CD4-positive, alpha-beta T cell treated with Interleukin-4 for 4 hours (primary cell): Measurements from ENCODE around the gene NCAPH2.
"Not testable (repeated sequence)": the region's sequence is repeated elsewhere in the genome, so short reads cannot be mapped to it uniquely, and the experiment has no call there.

Experiments used
- DNase-seq: peaks from one replicate; pipeline ENCODE4 v3.0.0-alpha.2; 2020

NCAPH2 gene

DNA sequence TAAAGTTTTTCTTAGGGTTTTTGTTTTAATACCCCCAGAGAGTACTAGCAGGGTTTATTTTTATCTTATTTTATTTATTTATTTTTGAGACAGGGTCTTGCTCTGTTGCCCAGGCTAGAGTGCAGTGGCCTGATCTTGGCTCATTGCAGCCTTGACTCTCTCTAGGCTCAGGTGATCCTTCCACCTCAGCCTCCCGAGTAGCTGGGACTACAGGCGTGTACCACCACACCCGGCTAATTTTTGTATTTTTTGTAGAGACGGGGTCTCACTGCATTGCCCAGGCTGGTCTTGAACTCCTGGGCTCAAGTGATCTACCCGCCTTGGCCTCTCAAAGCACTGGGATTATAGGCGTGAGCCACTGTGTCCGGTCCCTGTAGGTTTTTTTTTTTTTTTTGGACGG is 12.2 kb downstream of the NCAPH2 start:
- DNase-seq = not testable (repeated sequence)

DNA sequence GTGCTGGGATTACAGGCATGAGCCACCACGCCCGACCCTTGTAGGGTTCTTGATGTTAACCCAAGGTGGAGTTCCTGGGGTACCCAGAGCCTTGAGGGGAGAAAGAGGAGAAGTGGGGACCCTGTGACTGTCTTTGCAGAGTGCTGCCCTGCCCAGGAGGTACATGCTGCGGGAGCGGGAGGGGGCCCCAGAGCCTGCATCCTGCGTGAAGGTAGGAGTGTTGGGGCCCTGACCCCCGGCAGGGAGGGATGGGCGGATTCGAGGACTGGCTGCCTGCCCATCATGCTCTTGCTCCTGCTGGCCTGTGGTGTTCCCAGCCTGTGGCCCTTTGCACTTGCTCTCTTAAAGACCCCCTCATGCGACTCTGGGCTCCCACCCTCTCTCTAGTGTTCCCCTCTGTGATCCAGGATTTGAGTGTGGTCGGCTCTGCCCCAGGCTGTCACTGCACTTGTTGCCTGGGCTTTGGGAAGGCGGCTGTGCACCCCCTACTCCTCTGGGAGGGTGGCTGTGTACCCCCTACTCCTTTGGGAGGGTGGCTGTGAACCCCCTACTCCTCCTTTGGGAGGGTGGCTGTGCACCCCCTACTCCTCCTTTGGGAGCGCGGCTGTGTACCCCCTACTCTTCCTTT is 12.9 kb downstream of the NCAPH2 start:
- no peak for DNase-seq

DNA sequence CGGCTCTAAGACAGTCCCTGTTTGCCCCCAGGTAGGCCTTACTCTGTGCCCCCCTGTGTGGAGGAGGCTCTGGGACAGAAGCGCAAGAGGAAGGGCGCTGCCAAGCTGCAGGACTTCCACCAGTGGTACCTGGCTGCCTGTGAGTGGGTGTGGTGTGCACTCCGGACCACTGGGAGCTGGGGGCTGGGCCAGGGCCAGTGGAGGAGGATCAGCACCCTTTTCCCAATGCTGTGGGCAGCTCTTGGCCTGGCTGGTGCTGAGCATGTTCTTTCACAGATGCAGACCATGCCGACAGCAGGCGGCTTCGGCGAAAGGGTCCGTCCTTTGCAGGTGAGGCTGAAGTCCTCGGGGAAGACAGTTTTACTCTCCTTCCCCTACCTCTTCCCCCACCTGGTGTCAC is 13.7 kb downstream of the NCAPH2 start:
- DNase-seq = no peak

DNA sequence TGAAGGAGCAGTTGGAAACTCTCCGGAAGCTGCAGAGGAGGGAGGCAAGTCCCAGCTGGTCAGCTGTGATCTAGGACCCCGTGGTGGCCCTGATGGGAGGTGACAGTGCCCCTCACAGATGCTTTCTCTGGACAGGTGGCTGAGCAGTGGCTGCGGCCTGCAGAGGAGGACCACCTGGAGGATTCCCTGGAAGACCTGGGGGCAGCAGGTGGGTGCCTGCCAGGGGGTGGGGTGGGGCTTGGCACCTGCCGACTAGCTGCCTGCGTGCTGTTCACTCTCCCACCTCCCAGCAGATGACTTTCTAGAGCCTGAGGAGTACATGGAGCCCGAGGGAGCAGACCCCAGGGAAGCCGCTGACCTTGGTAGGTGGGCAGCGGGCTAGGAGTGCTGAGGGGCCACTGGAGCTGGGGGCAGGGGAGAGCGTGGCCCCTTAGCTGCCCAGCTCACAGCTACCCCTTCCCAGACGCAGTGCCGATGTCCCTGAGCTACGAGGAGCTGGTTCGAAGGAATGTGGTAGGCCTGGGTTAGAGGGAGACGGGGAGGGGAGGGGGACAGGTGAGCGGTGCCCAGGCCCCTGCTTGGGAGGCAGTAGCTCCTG is 14.3 kb downstream of the NCAPH2 start:
- no peak for DNase-seq

DNA sequence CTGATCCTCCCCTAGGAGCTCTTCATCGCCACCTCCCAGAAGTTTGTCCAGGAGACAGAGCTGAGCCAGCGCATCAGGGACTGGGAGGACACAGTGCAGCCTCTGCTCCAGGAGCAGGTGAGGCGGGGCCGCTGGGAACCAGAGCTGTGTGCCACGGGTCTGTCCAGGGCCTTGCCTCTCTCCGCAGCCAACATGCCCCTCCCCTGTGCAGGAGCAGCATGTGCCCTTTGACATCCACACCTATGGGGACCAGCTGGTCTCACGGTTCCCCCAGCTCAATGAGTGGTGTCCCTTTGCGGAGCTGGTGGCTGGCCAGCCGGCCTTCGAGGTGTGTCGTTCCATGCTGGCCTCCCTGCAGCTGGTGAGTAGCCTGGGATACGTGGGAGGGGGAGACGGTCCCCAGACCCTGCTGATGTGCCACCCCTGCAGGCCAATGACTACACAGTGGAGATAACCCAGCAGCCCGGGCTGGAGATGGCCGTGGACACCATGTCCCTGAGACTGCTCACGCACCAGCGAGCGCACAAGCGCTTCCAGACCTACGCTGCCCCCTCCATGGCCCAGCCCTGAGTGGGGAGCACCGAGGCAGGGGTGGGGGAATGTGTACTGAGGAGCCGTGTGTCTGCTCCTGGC is 14.9 kb downstream of the NCAPH2 start:
- no peak for DNase-seq

DNA sequence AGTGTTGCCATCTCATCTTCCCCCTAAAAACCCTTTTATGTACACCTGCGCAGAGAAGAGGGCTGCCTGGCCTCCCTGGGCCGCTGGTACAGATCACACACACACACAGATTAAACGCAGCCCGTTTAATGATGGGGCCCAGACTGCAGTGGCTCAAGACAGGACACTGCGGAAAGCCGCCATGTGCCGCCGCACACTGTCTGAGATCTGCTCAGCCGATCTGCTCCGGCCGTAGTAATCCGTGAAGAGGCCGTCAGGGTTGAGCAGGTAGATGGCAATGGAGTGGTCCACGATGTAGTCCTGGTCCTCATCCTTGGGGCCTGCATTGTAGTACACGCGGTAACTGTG is 15.4 kb downstream of the NCAPH2 start:
- no peak for DNase-seq

DNA sequence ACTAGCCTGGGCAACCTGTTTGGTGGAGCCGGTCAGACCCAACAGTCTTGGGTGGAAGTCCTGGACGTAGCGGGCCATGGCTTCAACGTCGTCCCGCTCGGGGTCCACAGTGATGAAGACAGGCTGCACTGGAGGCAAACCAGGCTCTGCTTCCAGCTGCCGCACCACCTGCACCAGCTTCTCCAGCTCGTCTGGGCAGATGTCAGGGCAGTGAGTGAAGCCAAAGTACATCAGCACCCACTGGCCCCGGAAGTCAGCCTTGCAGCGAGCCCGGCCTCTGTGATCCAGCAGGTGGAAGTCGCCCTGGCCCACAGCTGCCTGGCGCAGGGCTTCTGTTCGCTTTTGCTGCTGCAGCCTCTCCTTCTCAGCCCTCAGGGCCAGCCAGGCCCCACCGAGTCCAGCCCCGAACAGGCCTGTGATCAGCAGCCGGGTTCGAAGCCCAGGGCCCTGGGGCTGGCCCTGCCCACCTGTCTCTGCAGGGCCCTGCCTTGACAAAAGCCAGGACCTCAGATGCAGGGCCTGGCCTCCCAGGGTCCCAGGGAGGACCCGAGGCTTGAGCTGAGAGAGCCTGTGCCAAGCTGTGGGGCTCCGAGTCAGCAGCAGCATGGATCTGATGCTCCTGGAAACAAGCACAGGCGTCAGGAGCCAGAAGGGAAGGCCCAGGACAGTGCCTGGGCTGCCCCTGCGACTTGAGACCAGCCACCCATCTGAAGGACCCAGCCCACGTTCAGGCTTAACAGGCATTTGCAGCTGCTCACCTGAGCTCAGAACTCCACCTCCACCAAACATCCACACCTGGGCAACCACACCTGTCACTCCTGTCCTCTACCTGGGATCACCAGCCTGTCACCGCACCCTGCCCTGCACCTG is 16.0 kb downstream of the NCAPH2 start:
- no peak for DNase-seq

DNA sequence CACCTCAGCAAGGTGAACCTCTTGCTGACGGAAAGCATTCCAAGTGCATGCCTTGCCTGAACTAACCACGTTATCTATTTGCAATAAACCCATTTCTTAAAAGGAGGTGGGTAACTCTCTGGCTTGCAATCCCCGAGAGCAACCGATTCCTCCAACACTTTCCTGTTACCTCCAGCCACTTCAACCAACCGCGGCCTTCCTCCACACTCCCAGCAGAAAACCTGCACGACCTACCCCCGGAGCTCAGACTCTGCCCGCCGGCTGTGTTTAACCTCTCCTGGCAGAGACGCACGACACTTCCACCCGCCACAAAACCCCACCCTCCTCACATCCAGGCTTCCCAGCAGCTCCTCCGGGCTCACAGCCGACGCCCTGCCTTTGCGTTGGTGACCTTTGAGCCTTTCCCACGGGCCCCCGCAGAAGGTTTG is 16.7 kb downstream of the NCAPH2 start:
- no peak for DNase-seq

DNA sequence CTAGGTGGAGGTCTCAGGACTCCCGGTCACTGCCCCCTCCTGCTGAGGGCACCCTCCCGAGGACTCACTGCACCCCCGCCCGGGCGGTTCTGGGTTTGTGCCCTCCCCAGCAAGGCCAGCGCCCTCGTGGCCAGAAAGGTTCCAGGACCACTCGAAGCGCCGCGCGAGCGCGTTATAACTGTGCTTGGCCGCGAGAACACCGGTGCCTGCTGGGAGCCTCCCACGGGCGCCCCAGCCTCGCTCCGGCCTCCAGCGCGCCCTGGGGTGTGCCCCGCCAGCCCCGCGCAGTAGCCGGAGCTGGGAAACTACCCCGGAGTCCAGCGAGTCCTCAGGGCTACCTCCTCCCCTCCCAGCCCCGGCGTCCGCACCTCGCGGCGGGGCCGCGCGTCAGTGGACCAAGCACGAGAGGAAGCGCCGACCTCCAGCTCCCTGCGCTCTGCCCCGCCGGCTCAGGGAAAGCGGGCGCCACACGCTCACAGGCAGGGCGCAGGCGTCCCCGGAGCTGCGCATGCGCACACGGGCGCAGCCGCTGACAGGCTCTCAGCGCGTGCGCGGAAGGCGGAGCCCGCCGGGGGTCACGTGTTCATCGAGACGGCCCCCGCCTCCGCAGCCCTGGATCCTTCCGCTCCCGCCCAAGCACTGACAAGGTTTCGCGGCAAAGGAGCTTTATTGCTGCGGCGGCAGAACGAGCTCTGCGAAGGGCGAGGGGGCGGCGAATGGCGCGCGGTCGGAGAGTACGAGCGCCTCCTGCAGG is 17.3 kb downstream of the NCAPH2 start, which contains the start of gene SCO2:
SCO2 (minus strand) TSS at position 495 of the 754 bp plus-strand sequence. CDS start 1,187 bp downstream, outside the sequence.
- DNase-seq = peak; percentile 98

DNA sequence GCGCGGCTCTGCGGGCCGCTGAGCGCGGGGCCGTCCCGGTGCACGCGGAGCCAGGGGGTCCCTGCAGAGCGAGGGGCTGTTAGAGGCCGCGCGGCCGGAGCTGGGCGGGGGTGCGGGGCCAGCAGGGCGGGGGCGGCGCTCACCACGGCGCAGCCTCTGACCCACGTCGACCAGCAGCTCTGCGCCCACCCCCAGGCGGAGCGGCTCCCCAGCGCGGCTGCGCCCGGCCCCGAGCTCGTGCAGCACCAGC is 17.8 kb downstream of the NCAPH2 start:
- no peak for DNase-seq

DNA sequence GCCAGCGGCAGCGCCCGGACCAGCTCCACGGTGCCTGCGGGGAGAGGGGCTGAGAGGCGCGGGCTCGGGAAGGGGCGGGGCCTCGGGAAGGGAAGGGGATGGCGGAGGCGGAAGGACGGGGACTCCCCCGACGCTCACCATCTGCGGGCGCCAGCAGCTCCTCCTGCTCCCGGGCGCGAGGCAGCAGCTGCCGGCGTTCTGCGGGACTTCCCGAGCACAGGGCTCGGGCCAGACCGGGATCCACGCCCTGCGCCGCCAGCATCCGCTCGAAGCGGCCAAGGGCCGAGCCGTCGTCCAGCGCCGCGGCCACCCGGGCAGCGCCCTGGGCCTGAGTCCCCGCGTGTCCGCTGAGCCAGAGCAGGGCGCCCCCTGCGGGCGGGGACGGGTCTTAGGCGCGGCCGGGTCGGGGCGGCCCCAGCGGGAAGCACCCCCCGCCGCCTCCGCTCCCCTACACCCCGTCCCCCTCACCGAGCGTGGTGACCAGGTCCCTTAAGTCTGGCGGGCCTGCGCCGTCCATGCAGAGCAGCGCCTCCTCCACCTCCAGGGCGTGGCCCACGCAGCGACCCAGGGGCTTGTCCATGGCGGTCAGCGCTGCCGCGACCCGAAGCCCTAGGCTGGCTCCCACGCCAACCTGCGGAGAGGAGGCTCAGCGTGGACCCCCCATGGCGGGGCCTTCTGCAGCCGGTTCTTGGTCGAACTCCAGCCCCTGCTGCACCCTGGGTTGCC is 18.2 kb downstream of the NCAPH2 start:
- DNase-seq = peak; percentile 84

DNA sequence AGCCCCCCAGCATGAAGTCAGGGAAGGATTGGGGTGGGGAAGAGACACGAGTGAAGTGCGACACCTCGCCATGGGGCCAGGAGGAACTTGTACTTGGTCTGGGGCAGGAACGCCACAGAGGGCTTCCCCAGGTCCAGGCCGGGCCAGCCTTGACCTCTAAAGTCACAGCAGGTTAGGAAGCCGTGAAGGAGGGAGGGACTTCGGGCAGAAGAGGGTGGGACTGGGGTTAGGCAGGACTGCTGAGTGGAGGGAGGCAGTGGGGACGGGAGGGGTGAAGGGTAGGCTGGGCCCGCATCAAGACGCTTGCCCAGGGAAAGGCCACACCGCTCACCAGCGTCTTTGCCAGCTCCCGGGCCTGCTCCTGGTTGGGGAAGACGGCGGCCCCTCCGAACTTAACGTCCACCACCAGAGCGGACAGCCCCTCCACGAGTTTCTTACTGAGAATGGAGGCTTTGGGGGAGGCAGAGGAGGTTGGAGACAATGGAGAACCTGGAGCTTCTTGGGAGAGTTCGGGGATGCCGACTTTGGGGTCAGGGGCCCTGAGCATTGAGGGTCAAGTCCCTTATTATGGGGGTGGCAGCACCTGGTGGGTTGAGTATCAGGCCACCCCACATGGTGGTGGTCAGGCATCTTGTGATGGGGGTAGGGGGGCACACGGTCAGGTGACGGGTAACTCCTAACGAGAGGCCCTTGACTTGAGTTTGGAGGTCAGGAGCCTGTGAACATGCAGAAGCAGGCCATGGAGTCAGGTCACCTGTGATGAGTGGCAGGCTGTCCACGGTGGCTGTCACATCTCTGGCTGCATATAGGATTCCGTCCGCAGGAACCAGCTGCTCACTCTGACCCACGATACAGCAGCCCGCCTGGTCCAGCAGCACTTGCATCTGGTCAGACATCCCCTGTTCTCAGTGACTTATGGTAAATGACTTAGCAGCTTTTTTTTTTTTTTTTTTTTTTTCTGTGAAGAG is 19.1 kb downstream of the NCAPH2 start:
- DNase-seq = peak; percentile 51

DNA sequence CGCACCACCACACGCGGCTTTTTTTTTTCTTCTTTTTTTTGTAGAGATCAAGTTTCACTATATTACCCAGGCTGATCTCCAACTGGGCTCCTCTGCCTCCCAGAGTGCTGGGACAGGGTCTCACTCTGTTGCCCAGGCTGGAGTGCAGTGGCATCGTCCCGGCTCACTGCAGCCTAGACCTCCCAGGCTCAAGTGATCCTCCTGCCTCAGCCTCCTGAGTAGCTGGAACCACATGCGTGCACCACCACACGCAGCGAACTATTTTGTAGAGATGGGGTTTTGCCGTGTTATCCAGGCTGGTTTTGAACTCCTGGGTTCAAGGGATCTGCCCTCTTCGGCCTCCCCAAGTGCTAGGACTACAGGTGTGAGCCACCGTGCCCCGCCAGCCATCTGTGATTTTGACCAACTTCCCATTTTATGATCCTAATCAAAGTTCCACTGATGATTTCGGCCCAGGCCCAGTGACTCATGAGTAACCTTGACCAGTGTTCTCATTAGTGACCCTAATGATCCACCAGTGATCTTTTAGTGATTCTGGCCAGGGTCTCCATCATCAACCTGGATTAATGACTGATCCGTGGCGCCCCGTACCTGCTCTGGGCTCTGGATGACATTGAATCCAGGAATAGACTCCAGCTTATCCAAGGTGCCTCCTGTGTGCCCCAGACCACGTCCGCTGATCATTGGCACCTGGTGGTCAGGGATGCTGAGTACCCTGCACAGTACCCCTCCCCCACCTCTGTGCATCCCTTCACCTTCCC is 20.1 kb downstream of the NCAPH2 start:
- no peak for DNase-seq

DNA sequence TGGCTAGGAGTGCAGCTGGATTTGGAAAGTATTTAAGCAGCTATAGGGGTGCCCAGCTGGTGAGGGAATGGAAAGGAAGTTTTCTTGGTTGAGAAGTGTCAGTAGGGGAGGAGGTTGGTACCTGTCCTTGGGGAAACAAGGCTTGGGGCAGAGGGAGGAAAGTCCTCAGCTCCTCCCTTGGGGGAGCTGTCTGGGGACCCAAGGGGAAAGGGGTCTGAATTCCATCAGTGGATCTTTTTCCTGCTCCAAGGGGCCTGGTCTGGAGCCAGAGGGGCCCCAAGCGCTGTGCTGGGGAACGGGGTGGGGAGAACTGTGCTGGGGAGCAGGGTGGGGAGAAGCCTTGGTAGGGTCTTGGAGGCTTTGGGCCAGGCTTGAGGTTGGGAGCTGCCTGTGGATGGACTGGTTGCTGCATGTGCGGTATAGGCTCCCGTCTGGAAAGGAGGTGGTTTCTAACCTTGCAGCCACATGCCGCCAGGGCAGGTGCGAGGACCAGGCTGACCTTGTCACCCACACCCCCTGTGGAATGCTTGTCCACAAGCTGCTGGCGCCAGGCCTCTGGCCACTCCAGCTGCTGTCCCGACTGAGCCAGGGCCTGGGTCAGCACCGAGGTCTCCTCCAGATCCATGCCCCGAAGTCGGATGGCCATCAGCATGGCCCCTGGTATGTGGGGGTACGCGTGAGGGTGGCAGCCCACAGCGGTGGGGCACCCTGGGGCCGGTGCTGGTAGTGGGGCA is 20.8 kb downstream of the NCAPH2 start:
- no peak for DNase-seq

DNA sequence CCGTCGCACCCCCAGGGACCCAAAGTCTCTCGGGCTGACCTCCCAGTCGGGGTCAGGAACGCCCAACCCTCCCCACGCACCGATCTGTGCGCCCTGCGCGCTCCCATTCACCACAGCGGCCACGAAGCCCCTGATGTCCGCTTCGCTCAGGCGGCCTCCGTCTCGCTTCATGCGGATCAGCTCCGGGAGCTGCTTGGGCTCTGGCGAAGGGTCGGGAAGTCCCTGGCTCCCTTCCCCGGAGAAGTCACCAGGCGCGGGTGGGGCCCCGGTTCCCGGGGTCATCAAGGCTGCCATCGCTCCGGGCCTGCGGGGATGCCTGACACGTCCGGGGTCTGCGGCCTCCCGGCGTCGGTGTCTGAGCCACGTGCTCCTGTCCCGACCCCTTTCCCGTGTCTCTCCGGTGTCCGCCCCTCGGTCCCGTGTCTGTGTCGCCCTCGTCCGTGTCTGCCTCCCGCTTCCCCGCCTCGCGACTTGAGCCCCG is 21.4 kb downstream of the NCAPH2 start:
- DNase-seq = no peak

DNA sequence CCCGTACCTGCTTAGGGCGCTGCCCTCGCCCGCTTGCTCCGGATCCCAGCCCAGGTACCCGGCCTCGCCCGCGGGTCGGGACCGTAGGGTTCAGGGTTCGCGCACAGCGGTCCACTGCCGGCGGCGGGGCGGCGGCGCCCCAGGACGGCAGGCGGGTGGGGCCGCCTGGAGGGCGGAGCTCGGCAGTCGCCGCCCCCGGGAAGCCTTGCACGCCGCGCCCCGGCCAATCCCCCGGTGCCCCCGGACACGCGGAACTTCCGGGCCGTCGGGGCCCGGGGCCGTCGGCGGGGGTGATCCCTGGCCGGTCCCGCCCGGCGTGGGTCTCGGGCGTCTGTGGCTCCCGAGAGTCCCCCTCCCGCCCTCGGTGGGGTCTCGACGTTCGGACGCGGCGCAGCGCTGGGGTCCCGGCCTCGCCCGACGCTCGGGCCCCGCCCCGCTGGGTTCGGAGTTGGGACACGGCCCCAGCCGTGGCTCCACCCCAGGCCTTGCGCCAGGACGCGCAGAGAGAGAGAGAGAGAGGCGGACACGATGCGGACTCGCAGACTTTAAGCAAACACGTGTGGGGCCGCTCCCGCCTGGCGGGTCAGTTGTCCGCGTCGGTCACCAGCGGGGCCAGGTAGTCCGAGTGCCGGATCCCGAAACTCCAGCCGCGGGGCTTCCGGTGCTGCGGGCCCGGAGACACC is 22.0 kb downstream of the NCAPH2 start, which contains the start of gene TYMP:
TYMP (minus strand) TSS at position 116 of the 683 bp plus-strand sequence. CDS start 303 bp downstream, outside the sequence.
- peak; percentile 64 for DNase-seq

DNA sequence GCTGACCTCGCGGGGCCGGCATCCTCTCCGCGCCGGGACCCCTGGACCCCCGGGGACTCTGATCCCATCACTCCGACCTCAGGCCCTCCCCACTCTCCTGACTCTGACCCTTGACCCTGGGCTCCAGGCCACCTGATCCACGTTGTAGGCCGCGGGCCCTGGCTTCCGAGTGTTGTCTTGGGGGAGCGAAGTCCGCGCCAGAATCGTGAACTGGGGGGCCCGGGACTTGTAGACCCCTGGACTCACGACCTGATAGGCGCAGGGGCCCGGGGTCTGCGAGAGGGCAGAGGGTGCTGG is 22.5 kb downstream of the NCAPH2 start:
- no peak for DNase-seq

DNA sequence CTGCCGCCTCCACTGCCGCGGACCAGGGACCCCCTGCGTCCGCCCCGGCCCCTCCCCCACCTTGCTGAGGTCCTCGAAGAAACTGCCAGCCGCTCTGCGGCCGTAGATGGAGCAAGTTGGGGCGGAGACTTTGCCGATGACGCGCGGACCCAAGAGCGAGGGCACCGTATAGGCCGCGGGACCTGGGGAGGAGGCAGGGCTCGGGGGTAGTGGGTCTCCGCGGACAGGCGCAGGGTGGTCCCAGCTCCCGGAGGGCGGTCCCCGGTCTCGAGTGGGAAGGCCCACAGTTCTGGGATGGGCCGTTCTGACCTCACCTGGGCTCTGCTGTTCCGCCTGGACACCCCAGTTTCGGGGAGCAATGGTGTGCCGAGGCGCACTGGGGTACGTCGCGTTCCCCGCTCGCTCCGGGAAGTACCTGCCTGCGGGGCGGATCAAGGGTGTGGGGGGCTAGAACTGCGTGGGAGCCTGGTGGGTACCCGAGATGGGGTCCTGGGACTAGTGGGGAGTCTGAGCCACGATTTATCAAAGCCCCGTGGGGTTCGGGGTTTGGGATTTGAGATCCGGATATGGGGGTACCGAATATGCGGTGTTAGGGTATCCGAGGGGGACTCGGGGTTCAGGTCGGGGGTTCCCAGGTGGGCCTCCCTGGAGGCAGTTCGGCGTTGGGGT is 23.0 kb downstream of the NCAPH2 start:
- DNase-seq = peak; percentile 81
